Measurements from ENCODE around the gene RPS15.

Gene RPS15

GRCh38 chr19:1467215-1467489 is 29.0 kb downstream of the RPS15 start:
- no peak for TF ChIP-seq CTCF (IDR thresholded peaks at IDR 0.05; ENCODE audit: low read depth, low read length)
- H3K4me3 ChIP-seq (ENCODE audit: low read depth, low read length), result no peak overlapping the region

- H3K4me3 ChIP-seq (ENCODE audit: low read depth, low read length), result no peak overlapping the region
- TF ChIP-seq CTCF (IDR thresholded peaks at IDR 0.05; ENCODE audit: low read depth, low read length), result no peak
These were observed 29.5 kb downstream of the RPS15 start for GRCh38 chr19:1467490-1468273.

GRCh38 chr19:1468274-1468820 is 30.2 kb downstream of the RPS15 start:
- TF ChIP-seq CTCF (IDR thresholded peaks at IDR 0.05; ENCODE audit: low read depth, low read length), result no peak
- H3K4me3 ChIP-seq (ENCODE audit: low read depth, low read length), result 0 out of 2 replicates have a peak overlapping the region, but pooled peaks have one; percentile 16

- 0 out of 2 replicates have a peak overlapping the region, but pooled peaks have one; percentile 16 for H3K4me3 ChIP-seq (ENCODE audit: low read depth, low read length)
- TF ChIP-seq CTCF (IDR thresholded peaks at IDR 0.05; ENCODE audit: low read depth, low read length), result no peak
These were observed 30.6 kb downstream of the RPS15 start for GRCh38 chr19:1468821-1469254.

- no peak for TF ChIP-seq CTCF (IDR thresholded peaks at IDR 0.05; ENCODE audit: low read depth, low read length)
- H3K4me3 ChIP-seq (ENCODE audit: low read depth, low read length), result no peak overlapping the region
These were observed 31.3 kb downstream of the RPS15 start for GRCh38 chr19:1469255-1470054.

- no peak overlapping the region for H3K4me3 ChIP-seq (ENCODE audit: low read depth, low read length)
- no peak for TF ChIP-seq CTCF (IDR thresholded peaks at IDR 0.05; ENCODE audit: low read depth, low read length)
These were observed 31.8 kb downstream of the RPS15 start for GRCh38 chr19:1470055-1470304.

Measured in WI38 (cell line).